Skin epidermis (tissue), 12 donors: ENCODE measurements around the gene POLE2.
A peak's percentile ranks its signal among the peaks of the same experiment; 100 is the strongest.
"Not testable (repeated sequence)": the region's sequence is repeated elsewhere in the genome, so short reads cannot be mapped to it uniquely, and the experiment has no call there.

Experiments used
- H3K27ac ChIP-seq, 21 experiments: fragments of 200-600 bp; sonication (generic) in 11 of 21; one replicate each; pipeline ENCODE4 v1.5.0; 2020; ENCODE audit warnings: mild to moderate bottlenecking in 3 of 21, inconsistent platforms in 2 of 21, moderate library complexity in 2 of 21
- H3K4me3 ChIP-seq, 7 experiments: fragments of 200-600 bp; sonication (generic) in 2 of 7; one replicate each; pipeline ENCODE4 v1.5.0; 2020; ENCODE audit warnings: inconsistent platforms in 2 of 7, mild to moderate bottlenecking in 2 of 7, moderate library complexity in 1 of 7

Gene POLE2

DNA sequence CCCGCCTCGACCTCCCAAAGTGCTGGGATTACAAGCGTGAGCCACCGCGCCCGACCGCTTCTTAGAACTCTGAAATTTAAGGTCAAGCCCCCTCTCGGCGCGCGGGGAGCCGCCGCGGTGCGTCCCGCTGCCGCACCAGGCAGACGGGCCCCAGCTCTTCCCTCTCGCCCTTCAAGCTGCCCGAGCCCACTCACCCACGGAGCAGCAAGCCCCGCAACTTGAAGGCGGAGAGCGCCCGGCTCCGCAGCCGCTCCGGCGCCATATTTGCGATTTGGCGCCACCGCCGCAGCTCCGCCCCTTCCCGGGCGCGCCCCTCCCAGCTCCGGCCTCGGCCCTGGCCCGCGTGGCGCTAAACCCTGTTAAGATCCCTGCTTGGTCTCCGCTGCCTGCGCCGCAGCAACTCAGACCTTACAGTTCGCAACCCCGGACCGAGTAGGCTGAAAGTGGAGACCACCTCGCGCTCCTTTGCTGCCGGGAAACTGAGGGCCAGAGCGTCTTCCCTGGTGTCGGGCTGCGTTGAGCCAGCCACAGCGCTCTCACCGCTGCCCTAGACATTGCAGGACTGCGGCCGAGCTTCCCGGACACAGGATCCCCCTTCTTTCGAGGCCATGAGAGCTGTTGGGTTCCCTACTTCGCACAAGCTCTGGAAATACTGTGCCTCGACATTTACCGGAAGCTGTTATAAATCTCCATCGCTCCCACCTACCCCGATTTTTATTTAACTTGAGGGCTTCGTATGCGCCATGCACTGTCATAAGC is at the start of gene POLE2:
TSS of gene POLE2 (minus strand) at position 273 of the 759 bp plus-strand sequence. CDS start at position 262, 11 bp downstream.
- Histone ChIP-seq H3K27ac (peak within 1 kb of the TSS in 20 of 21 experiments; percentile 15 to 87 (median 78)), H3K4me3 (peak within 1 kb of the TSS; percentile 56 to 81 (median 74))

DNA sequence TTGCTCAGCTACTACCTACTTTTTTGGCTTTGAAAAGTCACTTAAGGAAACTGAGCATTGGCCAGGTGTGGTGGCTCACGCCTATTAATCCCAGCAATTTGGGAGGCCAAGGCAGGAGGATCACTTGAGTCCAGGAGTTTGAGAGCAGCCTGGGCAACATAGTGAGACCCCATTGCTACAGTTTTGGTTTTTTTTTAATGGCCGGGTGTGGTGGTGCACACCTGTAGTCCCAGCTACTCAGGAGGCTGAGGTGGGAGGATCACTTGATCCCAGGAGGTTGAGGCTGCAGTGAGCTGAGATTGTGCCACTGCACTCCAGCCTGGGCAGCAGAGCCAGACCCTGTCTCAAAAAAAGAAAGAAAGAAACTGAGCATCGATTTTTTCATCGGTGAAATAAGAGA is 47.7 kb upstream of the POLE2 start:
- not testable (repeated sequence) for H3K27ac ChIP-seq, H3K4me3 ChIP-seq

DNA sequence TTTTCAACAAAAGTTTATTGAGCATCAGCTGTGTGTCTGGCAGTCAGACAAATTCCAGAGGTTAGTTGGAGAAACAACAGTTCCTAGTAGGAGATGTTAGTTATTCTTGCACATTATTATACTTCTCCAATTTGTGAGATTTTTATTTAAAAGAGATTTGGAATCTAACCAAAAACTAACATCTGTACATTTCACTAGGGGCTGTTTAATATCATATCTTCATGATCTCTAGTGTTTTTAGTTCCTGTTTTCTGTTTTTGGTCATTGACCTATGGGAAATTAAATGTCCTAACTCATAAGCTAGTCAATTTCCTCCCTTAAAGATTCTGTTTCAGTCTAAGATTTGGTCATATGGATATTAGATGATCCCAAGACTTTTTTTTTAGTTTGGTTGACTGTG is 45.8 kb upstream of the POLE2 start:
- no peak overlapping the region for H3K4me3 ChIP-seq
- H3K27ac ChIP-seq = no peak overlapping the region

DNA sequence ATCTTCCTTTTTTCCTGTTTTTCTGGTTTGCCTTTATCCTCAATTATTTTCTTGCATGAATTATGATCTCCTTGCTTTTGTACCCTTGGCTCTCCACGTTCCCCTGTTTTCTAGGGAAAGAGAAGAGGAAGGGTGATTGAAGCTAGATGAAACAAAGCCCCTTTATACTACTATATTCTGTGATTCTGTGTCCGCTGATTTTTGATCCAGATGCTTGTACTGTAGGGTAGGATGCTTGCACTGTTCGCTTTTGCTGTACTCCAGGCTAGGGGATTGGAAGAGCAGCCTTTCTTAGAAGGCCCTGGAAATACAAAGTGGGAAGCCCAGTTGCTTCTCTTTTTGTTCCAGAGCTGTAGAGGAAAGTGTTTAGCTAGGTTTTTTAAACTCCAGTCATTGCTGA is 44.9 kb upstream of the POLE2 start:
- Histone ChIP-seq H3K27ac (no peak overlapping the region), H3K4me3 (no peak overlapping the region)

DNA sequence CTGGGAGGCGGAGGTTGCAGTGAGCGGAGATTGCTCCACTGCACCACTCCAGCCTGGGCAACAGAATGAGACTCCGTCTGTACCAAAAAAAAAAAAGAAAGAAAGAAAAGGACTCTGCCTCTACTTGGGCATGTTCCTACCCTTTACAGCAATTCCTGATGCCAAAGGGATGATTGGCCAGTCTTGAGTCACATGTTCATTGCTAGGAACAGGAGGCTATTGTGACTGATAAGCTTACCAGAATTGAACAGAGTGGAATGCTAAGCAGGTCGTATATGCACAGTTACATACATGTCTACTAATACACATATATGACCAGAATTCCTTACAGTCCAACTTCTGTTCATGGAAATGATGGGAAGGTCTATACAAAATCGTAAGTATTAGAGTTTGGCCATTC is 39.2 kb upstream of the POLE2 start:
- no peak overlapping the region for H3K27ac ChIP-seq
- H3K4me3 ChIP-seq = no peak overlapping the region

GRCh38 chr14:49721733-49722435 is 33.9 kb upstream of the POLE2 start:
- not testable (repeated sequence) for H3K27ac ChIP-seq, H3K4me3 ChIP-seq

DNA sequence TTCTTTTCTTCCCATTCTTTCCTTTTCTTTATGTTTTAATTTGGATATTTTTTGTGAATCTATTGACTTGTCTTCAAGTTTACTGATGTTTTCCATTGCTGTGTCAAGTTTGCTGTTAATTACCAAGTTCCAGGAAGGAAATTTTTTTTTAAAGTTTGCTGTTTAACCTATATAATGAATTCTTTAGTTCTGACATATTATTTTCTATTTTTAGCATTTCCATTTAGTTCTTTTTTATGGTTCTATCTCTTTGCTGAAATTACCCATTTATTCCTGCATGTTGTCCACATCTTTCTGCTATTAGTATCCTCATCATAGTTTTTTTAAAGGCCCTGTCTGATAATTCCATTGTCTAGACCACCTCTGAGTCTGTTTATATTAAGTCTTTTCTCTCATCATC is 32.7 kb upstream of the POLE2 start:
- H3K27ac ChIP-seq = no peak overlapping the region

GRCh38 chr14:49710993-49711392 is 23.0 kb upstream of the POLE2 start:
- H3K4me3 ChIP-seq, H3K27ac ChIP-seq: not testable (repeated sequence)

More for the DNA sequence above, 32.7 kb upstream of the POLE2 start:
- no peak overlapping the region for H3K4me3 ChIP-seq

- not testable (repeated sequence) for H3K4me3 ChIP-seq, H3K27ac ChIP-seq
Observed at GRCh38 chr14:49704471-49704870, 16.5 kb upstream of the POLE2 start.

- Histone ChIP-seq H3K27ac (no peak overlapping the region), H3K4me3 (no peak overlapping the region)
Observed at GRCh38 chr14:49703965-49704364, 16.0 kb upstream of the POLE2 start.

- Histone ChIP-seq H3K4me3 (no peak overlapping the region), H3K27ac (no peak overlapping the region)
Observed at GRCh38 chr14:49702725-49703124, 14.7 kb upstream of the POLE2 start.

DNA sequence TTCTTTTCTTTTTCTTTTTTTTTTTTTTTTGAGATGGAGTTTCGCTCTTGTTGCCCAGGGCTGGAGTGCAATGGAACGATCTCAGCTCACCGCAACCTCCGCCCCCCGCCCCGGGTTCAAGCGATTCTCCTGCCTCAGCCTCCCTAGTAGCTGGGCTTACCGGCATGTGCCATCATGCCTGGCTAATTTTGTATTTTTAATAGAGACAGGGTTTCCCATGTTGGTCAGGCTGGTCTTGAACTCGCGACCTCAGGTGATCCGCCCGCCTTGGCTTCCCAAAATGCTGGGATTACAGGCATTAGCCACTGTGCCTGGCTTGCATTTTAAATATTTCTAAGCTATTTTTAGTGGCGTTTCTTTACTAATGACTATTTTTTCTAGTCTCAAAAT is 5.7 kb upstream of the POLE2 start:
- peak overlapping the region in 12 of 21 experiments; percentile 90 to 97 (median 92) for H3K27ac ChIP-seq
- peak overlapping the region; percentile 54 to 89 (median 76) for H3K4me3 ChIP-seq

GRCh38 chr14:49692811-49693734 is 5.1 kb upstream of the POLE2 start, which contains the start of gene KLHDC1:
Gene KLHDC1 (plus strand): TSS chr14:49693120. CDS start chr14:49693195, 75 bp downstream.
- Histone ChIP-seq H3K27ac (peak within 1 kb of the TSS; percentile 85 to 97 (median 93)), H3K4me3 (peak within 1 kb of the TSS; percentile 54 to 89 (median 76))

DNA sequence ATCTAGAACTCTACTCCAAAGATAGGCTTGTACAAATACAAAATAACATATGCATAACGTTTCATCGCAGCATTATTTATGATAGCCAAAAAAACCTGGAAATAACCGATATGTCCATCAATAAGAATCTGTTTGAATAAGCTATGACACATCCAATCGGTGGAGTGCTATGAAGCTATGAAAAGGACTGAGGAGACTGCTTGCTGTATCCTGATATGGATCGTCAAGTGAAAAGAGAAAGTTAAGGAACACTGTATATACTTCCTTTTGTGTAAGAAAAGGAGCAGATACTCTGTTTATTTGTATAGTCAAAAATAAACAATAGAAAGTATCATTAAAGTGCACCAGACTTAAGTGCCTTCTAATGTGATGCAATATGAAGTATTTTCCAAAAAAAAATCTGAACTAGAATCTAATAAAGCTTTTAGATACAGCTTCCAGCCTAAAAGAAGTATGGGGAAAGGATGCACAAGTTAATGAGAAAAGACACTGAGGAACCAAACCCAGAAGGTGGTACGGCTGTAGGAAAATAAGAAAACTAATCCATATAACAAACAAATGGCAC is 4.3 kb upstream of the POLE2 start:
- peak overlapping the region; percentile 54 to 89 (median 76) for H3K4me3 ChIP-seq
- H3K27ac ChIP-seq = peak overlapping the region in 20 of 21 experiments; percentile 85 to 97 (median 93)

- no peak overlapping the region for H3K4me3 ChIP-seq
- H3K27ac ChIP-seq = no peak overlapping the region
Observed at GRCh38 chr14:49691031-49691430, 3.0 kb upstream of the POLE2 start.

DNA sequence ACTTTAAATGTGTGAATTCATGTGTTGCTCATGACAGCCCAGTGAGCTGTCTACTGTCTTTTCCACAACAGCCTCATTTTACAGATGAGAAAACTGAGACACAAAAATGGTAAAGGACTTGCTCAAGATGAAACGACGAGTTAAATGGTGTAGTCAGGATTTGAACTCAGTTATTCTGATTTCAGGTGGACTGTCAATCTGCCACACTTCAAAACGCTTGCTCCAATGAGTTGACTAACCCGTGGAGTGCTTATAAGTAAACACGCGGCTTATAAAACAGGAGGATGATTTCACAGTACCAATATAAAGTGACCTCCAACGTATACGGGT is 652 bp upstream of the POLE2 start:
- Histone ChIP-seq H3K4me3 (no peak overlapping the region), H3K27ac (peak overlapping the region in 15 of 21 experiments; percentile 70 to 87 (median 81))

DNA sequence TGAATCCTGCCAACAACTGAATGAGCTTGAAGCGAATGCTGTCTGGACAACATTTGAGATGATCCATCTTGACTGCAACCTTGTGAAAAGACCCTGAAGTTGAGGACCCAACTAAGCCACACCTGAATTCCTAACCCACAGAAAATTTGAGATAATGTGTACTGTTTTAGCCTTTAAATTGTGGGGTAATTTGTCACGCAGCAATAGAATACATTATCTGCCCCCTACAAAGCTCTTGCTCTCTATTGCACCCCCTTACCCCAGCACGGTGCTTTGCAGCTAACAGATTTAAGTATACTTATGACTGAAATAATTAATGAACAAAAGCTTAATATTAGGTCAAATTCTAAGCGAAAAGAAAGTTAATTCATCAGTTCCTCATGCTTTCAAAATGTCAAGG is 1.6 kb downstream of the POLE2 start:
- H3K27ac ChIP-seq = no peak overlapping the region
- H3K4me3 ChIP-seq = no peak overlapping the region

DNA sequence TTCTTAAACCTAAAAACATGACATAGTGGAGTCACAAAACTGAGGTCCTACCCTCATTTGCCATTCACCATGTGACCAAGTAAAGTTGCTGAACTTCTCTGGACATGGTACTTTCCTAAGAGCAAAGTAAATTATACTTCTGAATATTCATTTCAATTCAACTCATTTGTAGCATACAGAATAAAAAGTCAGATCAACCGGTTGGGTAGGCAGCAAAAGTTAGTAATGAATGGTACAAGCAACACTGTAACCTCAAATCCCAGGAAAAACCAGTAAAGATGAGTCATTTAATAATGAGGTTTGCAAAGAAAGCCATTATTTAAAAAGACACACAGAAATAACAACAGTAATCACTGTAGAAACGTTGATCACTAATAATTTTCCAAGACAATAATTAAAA is 8.7 kb downstream of the POLE2 start:
- Histone ChIP-seq H3K4me3 (no peak overlapping the region), H3K27ac (no peak overlapping the region)

DNA sequence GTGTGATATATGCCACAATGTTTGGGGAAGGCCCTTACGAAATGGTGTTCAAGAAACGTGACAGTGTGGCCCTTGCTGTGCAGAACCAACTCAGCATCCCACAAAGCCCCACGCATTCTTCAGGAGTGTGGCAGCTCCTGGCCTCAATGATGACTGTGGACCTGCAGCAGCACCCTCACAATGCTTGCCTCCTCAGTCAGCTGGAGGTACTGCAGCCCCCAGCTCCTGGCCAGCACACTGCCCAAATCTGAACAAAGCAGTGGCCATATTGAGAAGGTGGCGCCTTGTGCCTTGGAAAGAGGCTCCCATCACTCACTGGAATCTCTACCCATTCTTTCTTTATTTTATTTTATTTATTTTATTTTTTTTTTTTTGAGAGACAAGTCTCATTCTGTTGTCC is 10.4 kb downstream of the POLE2 start:
- H3K4me3 ChIP-seq = no peak overlapping the region
- H3K27ac ChIP-seq = no peak overlapping the region

GRCh38 chr14:49673586-49673985 is 14.4 kb downstream of the POLE2 start:
- no peak overlapping the region for H3K4me3 ChIP-seq
- no peak overlapping the region for H3K27ac ChIP-seq
